Endodermal cell (in vitro differentiated cells): ENCODE measurements around the gene TSHZ2. TPM values are rescaled to one million over a fixed set of nuclear protein-coding genes. Genes with fewer than 3 reads are reported as not detected.

Experiments
- DNase-seq: peaks from one replicate; pipeline ENCODE4 v3.0.0-alpha.2; 2017
- H3K27ac ChIP-seq: 2 replicates; pipeline ENCODE4 v1.5.1; 2013; ENCODE audit warnings: mild to moderate bottlenecking, low read depth, low read length, moderate library complexity
- H3K27me3 ChIP-seq: 2 replicates; pipeline ENCODE4 v1.6.1; 2013; ENCODE audit warnings: mild to moderate bottlenecking, low read length, moderate library complexity; ENCODE audit not compliant: insufficient read depth, control insufficient read depth, poor library complexity, severe bottlenecking
- H3K36me3 ChIP-seq: 2 replicates; pipeline ENCODE4 v1.7.0; 2013; ENCODE audit warnings: mild to moderate bottlenecking, low read length, moderate library complexity; ENCODE audit not compliant: control insufficient read depth, insufficient read depth
- H3K4me1 ChIP-seq: one replicate; pipeline ENCODE4 v1.7.0; 2013; ENCODE audit warnings: low read length; ENCODE audit not compliant: control insufficient read depth, insufficient read depth
- H3K4me3 ChIP-seq: 2 replicates; pipeline ENCODE4 v1.5.1; 2013; ENCODE audit warnings: mild to moderate bottlenecking, low read length, moderate library complexity
- H3K9ac ChIP-seq: 2 replicates; pipeline ENCODE4 v1.6.1; 2013; ENCODE audit warnings: mild to moderate bottlenecking, low read length, moderate library complexity; ENCODE audit not compliant: poor library complexity, severe bottlenecking; ENCODE audit errors: extremely low read depth
- H3K9me3 ChIP-seq: 2 replicates; pipeline ENCODE4 v1.6.1; 2013; ENCODE audit warnings: mild to moderate bottlenecking, low read length, moderate library complexity; ENCODE audit not compliant: control insufficient read depth
- H3K27ac Mint-ChIP-seq: 2 replicates; pipeline ENCODE4 v1.8.0; 2020; ENCODE audit warnings: mixed read lengths
- H3K27me3 Mint-ChIP-seq: 2 replicates; pipeline ENCODE4 v1.8.0; 2021; ENCODE audit warnings: mild to moderate bottlenecking, mixed read lengths; ENCODE audit not compliant: insufficient read depth
- H3K36me3 Mint-ChIP-seq: 2 replicates; pipeline ENCODE4 v1.8.0; 2020; ENCODE audit warnings: low read depth, mixed read lengths
- H3K4me1 Mint-ChIP-seq: 2 replicates; pipeline ENCODE4 v1.8.0; 2020; ENCODE audit warnings: mixed read lengths
- H3K4me3 Mint-ChIP-seq: 2 replicates; pipeline ENCODE4 v1.8.0; 2020; ENCODE audit warnings: mild to moderate bottlenecking, moderate library complexity, mixed read lengths
- H3K9me3 Mint-ChIP-seq: 2 replicates; pipeline ENCODE4 v1.8.0; 2020; ENCODE audit warnings: mild to moderate bottlenecking, mixed read lengths
- WGBS, 2 experiments: methylation state at CpG; one replicate each; pipeline versions ENCODE4 v1.1.5 to v1.1.7; 2013; ENCODE audit warnings: missing lambda C conversion rate in 2 of 2, mixed read lengths in 1 of 2; ENCODE audit not compliant: insufficient coverage in 1 of 2, insufficient read length in 1 of 2; 5-methylcytosine and 5-hydroxymethylcytosine counted together
- total RNA-seq, 2 donors: library from RNA; stranded (reverse); fragmentation: NEBNext Ultra II Directional in 1 of 2; extraction: Animal tissue kit (Norgen Biotek cat#: 25700) in 1 of 2; gene quantifications; 2 replicates in 1 of 2; 3 replicates in 1 of 2; pipeline ENCODE4 v1.2.1, GENCODE V29; 2021
- TF ChIP-seq, protein P1 (sequence below): fragments of 200-600 bp; sonication (generic); conservative IDR thresholded peaks from 2 replicates; pipeline ENCODE4 v1.5.0; 2021; ENCODE audit warnings: antibody characterized with exemption, mild to moderate bottlenecking

TSHZ2 gene
- total RNA-seq, 2 donors from 2014 or later: 0.07 to 0.31 TPM

DNA sequence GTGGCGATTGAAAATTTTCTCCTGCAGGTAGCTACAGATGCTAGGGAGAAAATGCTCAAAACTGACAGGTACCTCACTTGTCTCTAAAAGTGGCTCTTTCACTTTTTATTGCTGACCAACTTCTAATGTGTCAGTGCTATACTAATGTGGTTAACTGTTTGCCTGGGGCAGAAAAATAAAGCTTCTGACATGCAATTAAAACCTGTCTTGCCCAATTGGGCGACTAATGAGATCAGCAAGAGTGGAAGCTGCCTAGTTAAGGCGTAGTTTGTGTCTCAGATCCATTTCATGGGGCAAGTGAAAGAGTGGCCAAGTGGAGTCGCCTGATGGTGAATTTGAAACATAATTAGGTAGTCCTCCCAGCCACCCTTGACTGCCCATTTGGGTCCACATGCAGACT, 193.3 kb downstream of the TSHZ2 start:
- TF ChIP-seq, protein P1, sequence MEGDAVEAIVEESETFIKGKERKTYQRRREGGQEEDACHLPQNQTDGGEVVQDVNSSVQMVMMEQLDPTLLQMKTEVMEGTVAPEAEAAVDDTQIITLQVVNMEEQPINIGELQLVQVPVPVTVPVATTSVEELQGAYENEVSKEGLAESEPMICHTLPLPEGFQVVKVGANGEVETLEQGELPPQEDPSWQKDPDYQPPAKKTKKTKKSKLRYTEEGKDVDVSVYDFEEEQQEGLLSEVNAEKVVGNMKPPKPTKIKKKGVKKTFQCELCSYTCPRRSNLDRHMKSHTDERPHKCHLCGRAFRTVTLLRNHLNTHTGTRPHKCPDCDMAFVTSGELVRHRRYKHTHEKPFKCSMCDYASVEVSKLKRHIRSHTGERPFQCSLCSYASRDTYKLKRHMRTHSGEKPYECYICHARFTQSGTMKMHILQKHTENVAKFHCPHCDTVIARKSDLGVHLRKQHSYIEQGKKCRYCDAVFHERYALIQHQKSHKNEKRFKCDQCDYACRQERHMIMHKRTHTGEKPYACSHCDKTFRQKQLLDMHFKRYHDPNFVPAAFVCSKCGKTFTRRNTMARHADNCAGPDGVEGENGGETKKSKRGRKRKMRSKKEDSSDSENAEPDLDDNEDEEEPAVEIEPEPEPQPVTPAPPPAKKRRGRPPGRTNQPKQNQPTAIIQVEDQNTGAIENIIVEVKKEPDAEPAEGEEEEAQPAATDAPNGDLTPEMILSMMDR: no peak
- 86 to 87% methylated on average over 2 to 4 of the region's 4 CpGs for WGBS, 2 experiments
- Histone ChIP-seq H3K36me3 (no peaks in the 10 kb centered on the region), H3K4me3 (no peak overlapping the region), H3K27me3 (peaks cover 6% of the 10 kb centered on the region), H3K27ac (no peak overlapping the region), H3K4me1 (peaks cover 2% of the 10 kb centered on the region), H3K9me3 (no peaks in the 10 kb centered on the region), H3K9ac (no peak overlapping the region)
- Mint-ChIP-seq H3K4me1 (peaks cover 7% of the 10 kb centered on the region), H3K27ac (no peak overlapping the region), H3K9me3 (no peaks in the 10 kb centered on the region), H3K4me3 (no peak overlapping the region), H3K36me3 (no peaks in the 10 kb centered on the region), H3K27me3 (peaks cover 3% of the 10 kb centered on the region)
- no peak for DNase-seq

DNA sequence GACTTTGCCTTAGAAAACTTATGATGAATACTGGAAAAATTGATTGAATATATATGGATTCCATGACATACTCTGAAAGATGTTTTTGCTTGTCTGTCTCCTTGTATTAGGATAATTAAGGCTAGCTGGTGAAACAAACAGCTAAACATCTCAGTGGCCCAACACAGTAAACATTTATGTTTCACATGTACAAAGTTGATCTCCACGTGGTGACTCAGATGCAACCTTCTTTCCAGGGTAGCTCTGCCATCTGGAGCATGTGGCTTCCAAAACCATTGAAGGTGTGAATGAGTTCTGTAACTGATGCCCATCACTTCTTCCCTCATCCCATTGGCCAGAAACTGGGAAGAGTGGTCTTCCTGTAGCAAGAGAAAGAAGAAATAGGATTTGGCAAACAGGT, 196.3 kb downstream of the TSHZ2 start:
- no peaks in the 10 kb centered on the region for H3K36me3 ChIP-seq
- WGBS, 2 experiments: 70 to 80% methylated on average over 1 of the region's 1 CpG
- H3K4me1 ChIP-seq: no peaks in the 10 kb centered on the region
- Mint-ChIP-seq H3K36me3 (no peaks in the 10 kb centered on the region), H3K27me3 (peaks cover 3% of the 10 kb centered on the region), H3K27ac (no peak overlapping the region), H3K9me3 (no peaks in the 10 kb centered on the region), H3K4me3 (no peak overlapping the region), H3K4me1 (no peaks in the 10 kb centered on the region)
- no peaks in the 10 kb centered on the region for H3K9me3 ChIP-seq
- H3K27ac ChIP-seq: no peak overlapping the region
- TF ChIP-seq, protein P1: no peak
- no peak for DNase-seq
- no peak overlapping the region for H3K9ac ChIP-seq
- peaks cover 6% of the 10 kb centered on the region for H3K27me3 ChIP-seq
- no peak overlapping the region for H3K4me3 ChIP-seq

DNA sequence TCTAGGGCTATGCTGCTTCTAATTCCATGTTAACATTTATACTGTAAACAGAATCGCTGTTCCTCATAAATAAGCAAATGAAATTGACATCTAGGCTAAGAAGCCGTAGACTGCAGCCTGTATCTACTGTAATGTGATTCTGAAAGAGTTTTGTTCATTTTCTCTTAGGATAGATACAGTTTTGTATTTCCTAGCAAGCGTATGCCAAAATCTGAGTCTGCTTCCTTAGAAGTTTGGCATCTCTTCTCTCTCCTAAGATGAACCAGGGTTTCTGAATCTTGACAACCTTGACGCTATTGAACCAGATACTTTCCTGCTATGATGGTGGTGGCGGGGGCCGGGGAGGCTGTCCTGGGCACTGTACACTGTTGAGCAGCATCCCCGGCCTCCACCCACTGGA, 198.0 kb downstream of the TSHZ2 start:
- TF ChIP-seq, protein P1: no peak
- Histone ChIP-seq H3K9me3 (no peaks in the 10 kb centered on the region), H3K4me3 (no peak overlapping the region), H3K9ac (no peak overlapping the region), H3K27ac (no peak overlapping the region), H3K36me3 (no peaks in the 10 kb centered on the region), H3K4me1 (no peaks in the 10 kb centered on the region), H3K27me3 (peaks cover 6% of the 10 kb centered on the region)
- Mint-ChIP-seq H3K27ac (no peak overlapping the region), H3K27me3 (peaks cover 3% of the 10 kb centered on the region), H3K4me3 (no peak overlapping the region), H3K4me1 (no peaks in the 10 kb centered on the region), H3K9me3 (no peaks in the 10 kb centered on the region), H3K36me3 (no peaks in the 10 kb centered on the region)
- DNase-seq: no peak
- WGBS, 2 experiments: 88 to 92% methylated on average over 2 to 6 of the region's 7 CpGs
